ENCODE data around the gene ANKRD34B. TPM values are rescaled to one million over a fixed set of nuclear protein-coding genes. Genes with fewer than 3 reads are reported as not detected.
A peak's percentile ranks its signal among the peaks of the same experiment; 100 is the strongest.

The ANKRD34B gene
- total and polyA plus RNA-seq, 2 donors from 2014 or later: 1.5 TPM; not detected in 1

- DNase-seq (peak in 4 of 5 donors; percentile 29 to 73 (median 42)), FAIRE-seq (no peak)
- TF ChIP-seq, protein P1, sequence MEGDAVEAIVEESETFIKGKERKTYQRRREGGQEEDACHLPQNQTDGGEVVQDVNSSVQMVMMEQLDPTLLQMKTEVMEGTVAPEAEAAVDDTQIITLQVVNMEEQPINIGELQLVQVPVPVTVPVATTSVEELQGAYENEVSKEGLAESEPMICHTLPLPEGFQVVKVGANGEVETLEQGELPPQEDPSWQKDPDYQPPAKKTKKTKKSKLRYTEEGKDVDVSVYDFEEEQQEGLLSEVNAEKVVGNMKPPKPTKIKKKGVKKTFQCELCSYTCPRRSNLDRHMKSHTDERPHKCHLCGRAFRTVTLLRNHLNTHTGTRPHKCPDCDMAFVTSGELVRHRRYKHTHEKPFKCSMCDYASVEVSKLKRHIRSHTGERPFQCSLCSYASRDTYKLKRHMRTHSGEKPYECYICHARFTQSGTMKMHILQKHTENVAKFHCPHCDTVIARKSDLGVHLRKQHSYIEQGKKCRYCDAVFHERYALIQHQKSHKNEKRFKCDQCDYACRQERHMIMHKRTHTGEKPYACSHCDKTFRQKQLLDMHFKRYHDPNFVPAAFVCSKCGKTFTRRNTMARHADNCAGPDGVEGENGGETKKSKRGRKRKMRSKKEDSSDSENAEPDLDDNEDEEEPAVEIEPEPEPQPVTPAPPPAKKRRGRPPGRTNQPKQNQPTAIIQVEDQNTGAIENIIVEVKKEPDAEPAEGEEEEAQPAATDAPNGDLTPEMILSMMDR (IDR thresholded peaks at IDR 0.05; ENCODE audit: borderline replicate concordance, extremely low read depth, insufficient read depth): no peak
- intact Hi-C loops (cut with DNase I): no loop called here
- no peak overlapping the region for H3K27ac ChIP-seq (ENCODE audit: low read depth in 2 of 2, low read length in 2 of 2)
- H3K4me1 ChIP-seq (ENCODE audit: control insufficient read depth in 2 of 3, insufficient read depth in 2 of 3, low read depth in 1 of 3, low read length in 3 of 3): peaks cover 0 to 5% (median 0%) of the 10 kb centered on the region in 3 donors
- no peaks in the 10 kb centered on the region for H3K9me3 ChIP-seq (ENCODE audit: control insufficient read depth in 2 of 3, insufficient read depth in 1 of 3, low read length in 3 of 3)
- H3K36me3 ChIP-seq (ENCODE audit: control insufficient read depth in 2 of 3, insufficient read depth in 3 of 3, low read length in 3 of 3): no peaks in the 10 kb centered on the region
- peak overlapping the region in 1 of 3 donors; percentile 37 for H3K4me3 ChIP-seq (ENCODE audit: low read length in 3 of 3)
- H3K27me3 ChIP-seq (ENCODE audit: control insufficient read depth, insufficient read depth, low read length): peaks cover 9% of the 10 kb centered on the region
- no peak overlapping the region for H3K9ac ChIP-seq (ENCODE audit: low read length in 3 of 3)
These were observed 757 bp downstream of the ANKRD34B start for GRCh38 chr5:80569086-80569960.

- H3K27me3 ChIP-seq (ENCODE audit: control insufficient read depth, insufficient read depth, low read length): peaks cover 9% of the 10 kb centered on the region
- H3K36me3 ChIP-seq (ENCODE audit: control insufficient read depth in 2 of 3, insufficient read depth in 3 of 3, low read length in 3 of 3): no peaks in the 10 kb centered on the region
- FAIRE-seq (no peak), DNase-seq (no peak)
- intact Hi-C loops (cut with DNase I): no loop called here
- H3K4me1 ChIP-seq (ENCODE audit: control insufficient read depth in 2 of 3, insufficient read depth in 2 of 3, low read depth in 1 of 3, low read length in 3 of 3): peaks cover 0 to 5% (median 0%) of the 10 kb centered on the region in 3 donors
- no peak overlapping the region for H3K4me3 ChIP-seq (ENCODE audit: low read length in 3 of 3)
- H3K9me3 ChIP-seq (ENCODE audit: control insufficient read depth in 2 of 3, insufficient read depth in 1 of 3, low read length in 3 of 3): no peaks in the 10 kb centered on the region
- H3K9ac ChIP-seq (ENCODE audit: low read length in 3 of 3): no peak overlapping the region
- H3K27ac ChIP-seq (ENCODE audit: low read depth in 2 of 2, low read length in 2 of 2): no peak overlapping the region
- TF ChIP-seq, protein P1 (IDR thresholded peaks at IDR 0.05; ENCODE audit: borderline replicate concordance, extremely low read depth, insufficient read depth): no peak
These were observed 1.8 kb downstream of the ANKRD34B start for GRCh38 chr5:80568251-80568650.

DNA sequence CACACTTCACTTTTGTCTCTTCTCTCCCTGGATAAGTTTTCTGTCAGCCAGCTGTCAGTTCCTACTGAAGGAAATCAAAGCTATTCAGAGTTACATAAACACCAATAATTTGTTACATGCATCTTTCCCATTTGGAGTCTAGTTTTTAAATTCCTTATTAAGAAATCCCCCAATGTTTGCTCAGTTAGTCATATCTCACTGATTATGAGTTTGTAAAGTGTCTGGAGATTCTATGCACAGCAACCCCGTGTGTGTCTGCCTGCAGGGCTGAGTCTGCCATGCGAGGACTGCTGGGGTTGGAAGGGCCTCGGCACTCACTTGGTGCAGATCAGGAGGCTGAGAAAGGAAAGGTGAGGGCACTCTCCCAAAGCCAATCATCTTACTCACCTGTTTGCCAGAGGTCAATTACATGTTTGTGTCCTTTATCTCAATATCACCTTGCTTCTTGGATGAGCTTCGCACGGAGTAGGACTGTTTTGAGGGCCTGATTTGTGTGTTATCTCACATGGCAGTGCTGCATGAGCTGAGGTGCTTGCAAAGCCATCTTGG is 3.3 kb downstream of the ANKRD34B start:
- no peak overlapping the region for H3K4me3 ChIP-seq (ENCODE audit: low read length in 3 of 3)
- TF ChIP-seq, protein P1 (IDR thresholded peaks at IDR 0.05; ENCODE audit: borderline replicate concordance, extremely low read depth, insufficient read depth): no peak
- H3K9me3 ChIP-seq (ENCODE audit: control insufficient read depth in 2 of 3, insufficient read depth in 1 of 3, low read length in 3 of 3): no peaks in the 10 kb centered on the region
- FAIRE-seq (no peak), DNase-seq (no peak)
- peaks cover 0 to 5% (median 0%) of the 10 kb centered on the region in 3 donors for H3K4me1 ChIP-seq (ENCODE audit: control insufficient read depth in 2 of 3, insufficient read depth in 2 of 3, low read depth in 1 of 3, low read length in 3 of 3)
- peaks cover 9% of the 10 kb centered on the region for H3K27me3 ChIP-seq (ENCODE audit: control insufficient read depth, insufficient read depth, low read length)
- no peak overlapping the region for H3K27ac ChIP-seq (ENCODE audit: low read depth in 2 of 2, low read length in 2 of 2)
- no peak overlapping the region for H3K9ac ChIP-seq (ENCODE audit: low read length in 3 of 3)
- H3K36me3 ChIP-seq (ENCODE audit: control insufficient read depth in 2 of 3, insufficient read depth in 3 of 3, low read length in 3 of 3): no peaks in the 10 kb centered on the region
- intact Hi-C loops (cut with DNase I): no loop called here

Data from kidney (tissue), 14 donors.